H1 (cell line): ENCODE results near the gene CCDC192. TPM values are rescaled to one million over a fixed set of nuclear protein-coding genes. Genes with fewer than 3 reads are reported as not detected.

ENCODE experiments used
- CTCF ChIA-PET: fragments of 300-600 bp; sonication (Branson Sonifier 250); formaldehyde crosslinking; loops from one replicate; lab custom pipeline; 2021; ENCODE audit not compliant: partially characterized antibody; lab: Charles Lee
- POLR2A ChIA-PET: fragments of 300-600 bp; sonication (Branson Sonifier 250); formaldehyde crosslinking; loops from one replicate; lab custom pipeline; 2021; ENCODE audit warnings: inconsistent platforms; ENCODE audit not compliant: partially characterized antibody; lab: Charles Lee
- DNase-seq, 2 experiments: peaks; one replicate each; pipeline versions ENCODE4 v3.0.0 to v3.0.0-alpha.2; 2010 to 2022; ENCODE audit warnings: low spot score in 2 of 2, low read depth in 1 of 2, mixed read lengths in 1 of 2
- FAIRE-seq: peaks from 2 replicates; lab custom pipeline; 2011; peaks lifted over from hg19 to GRCh38; lab: Jason Lieb, UNC
- H2AFZ ChIP-seq: 2 replicates; pipeline ENCODE4 v1.8.1; 2012; ENCODE audit warnings: low read length, inconsistent platforms
- H2AK5ac ChIP-seq: 2 replicates; pipeline ENCODE4 v1.6.1; 2013; ENCODE audit warnings: low read depth, low read length
- H2BK120ac ChIP-seq: replicated peaks from 2 replicates; pipeline ENCODE3; 2013; ENCODE audit warnings: low read depth, low read length, inconsistent platforms
- H2BK12ac ChIP-seq: 2 replicates; pipeline ENCODE4 v1.6.1; 2013; ENCODE audit warnings: low read depth, low read length
- H2BK15ac ChIP-seq: 2 replicates; pipeline ENCODE4 v1.6.1; 2013; ENCODE audit warnings: low read length
- H2BK20ac ChIP-seq: 2 replicates; pipeline ENCODE4 v1.6.1; 2013; ENCODE audit warnings: low read length
- H2BK5ac ChIP-seq: 2 replicates; pipeline ENCODE4 v1.6.1; 2013; ENCODE audit warnings: low read depth, low read length
- H3K14ac ChIP-seq: 2 replicates; pipeline ENCODE4 v1.6.1; 2013; ENCODE audit warnings: inconsistent platforms; ENCODE audit not compliant: insufficient read length
- H3K18ac ChIP-seq: 2 replicates; pipeline ENCODE4 v1.6.1; 2013; ENCODE audit warnings: low read length; ENCODE audit errors: extremely low read depth
- H3K23ac ChIP-seq: 2 replicates; pipeline ENCODE4 v1.6.1; 2013; ENCODE audit warnings: inconsistent platforms; ENCODE audit not compliant: insufficient read length
- H3K23me2 ChIP-seq: 2 replicates; pipeline ENCODE4 v1.6.1; 2013; ENCODE audit warnings: low read depth, low read length
- H3K27ac ChIP-seq: 2 replicates; pipeline ENCODE4 v1.6.1; 2011; ENCODE audit warnings: low read depth, low read length, inconsistent platforms
- H3K27me3 ChIP-seq, 4 experiments: replicated peaks in 1 of 4; 1 replicate in 1 of 4; 2 replicates in 3 of 4; pipeline versions ENCODE4 v1.6.1 to v1.8.1; 2011 to 2013; ENCODE audit warnings: low read length in 3 of 4, mild to moderate bottlenecking in 3 of 4, inconsistent platforms in 2 of 4, mixed read lengths in 2 of 4, moderate library complexity in 1 of 4; ENCODE audit not compliant: control insufficient read depth in 3 of 4, insufficient read depth in 3 of 4; ENCODE audit errors: extremely low read depth in 1 of 4
- H3K36me3 ChIP-seq, 4 experiments: 2 replicates each; pipeline versions ENCODE4 v1.6.1 to v1.8.1; 2011 to 2013; ENCODE audit warnings: mild to moderate bottlenecking in 4 of 4, low read length in 3 of 4, moderate library complexity in 2 of 4, control low read depth in 1 of 4, inconsistent platforms in 1 of 4; ENCODE audit not compliant: insufficient read depth in 4 of 4, control insufficient read depth in 2 of 4
- H3K4ac ChIP-seq: replicated peaks from 2 replicates; pipeline ENCODE3; 2013; ENCODE audit warnings: low read length, low read depth, mixed read lengths, inconsistent platforms; ENCODE audit not compliant: insufficient read length
- H3K4me1 ChIP-seq, 4 experiments: replicated peaks in 1 of 4; 1 replicate in 1 of 4; 2 replicates in 3 of 4; pipeline versions ENCODE4 v1.6.1 to v1.8.1; 2011 to 2013; ENCODE audit warnings: low read length in 3 of 4, inconsistent platforms in 2 of 4, mixed read lengths in 1 of 4; ENCODE audit not compliant: insufficient read depth in 4 of 4, control insufficient read depth in 3 of 4
- H3K4me2 ChIP-seq, 2 experiments: 2 replicates each; pipeline versions ENCODE4 v1.6.1 to v1.8.1; 2011 to 2013; ENCODE audit warnings: low read depth in 2 of 2, low read length in 2 of 2, control low read depth in 1 of 2, inconsistent platforms in 1 of 2, mild to moderate bottlenecking in 1 of 2; ENCODE audit not compliant: insufficient read depth in 1 of 2
- H3K4me3 ChIP-seq, 4 experiments: fragments of 200-600, 300-600 bp in 1 of 4; sonication (generic), shearing (Covaris generic), sonication (Bioruptor Twin) in 1 of 4; 2 replicates each; pipeline versions ENCODE4 v1.5.1 to v1.8.1; 2011 to 2016; ENCODE audit warnings: low read length in 4 of 4, low read depth in 3 of 4, control low read depth in 2 of 4, inconsistent platforms in 2 of 4, mild to moderate bottlenecking in 2 of 4, mixed read lengths in 1 of 4, moderate library complexity in 1 of 4; ENCODE audit not compliant: insufficient read depth in 2 of 4; ENCODE audit errors: extremely low read depth in 1 of 4
- H3K56ac ChIP-seq: replicated peaks from 2 replicates; pipeline ENCODE3; 2013; ENCODE audit warnings: low read depth, mild to moderate bottlenecking, mixed read lengths, low read length, inconsistent platforms; ENCODE audit not compliant: insufficient read length
- H3K79me1 ChIP-seq: 2 replicates; pipeline ENCODE4 v1.6.1; 2013; ENCODE audit warnings: low read depth, low read length, control low read depth
- H3K79me2 ChIP-seq, 2 experiments: 2 replicates each; pipeline versions ENCODE4 v1.6.1 to v1.8.1; 2012 to 2013; ENCODE audit warnings: low read length in 2 of 2, mild to moderate bottlenecking in 2 of 2, inconsistent platforms in 1 of 2; ENCODE audit not compliant: insufficient read depth in 2 of 2, control insufficient read depth in 1 of 2
- H3K9ac ChIP-seq, 4 experiments: replicated peaks in 1 of 4; 1 replicate in 1 of 4; 2 replicates in 3 of 4; pipeline versions ENCODE4 v1.6.1 to v1.8.1; 2011 to 2013; ENCODE audit warnings: low read depth in 3 of 4, low read length in 3 of 4, control low read depth in 2 of 4, mild to moderate bottlenecking in 2 of 4, moderate library complexity in 2 of 4, inconsistent platforms in 1 of 4; ENCODE audit errors: extremely low read depth in 1 of 4
- H3K9me3 ChIP-seq, 2 experiments: 2 replicates each; pipeline versions ENCODE4 v1.6.1 to v1.8.1; 2012 to 2013; ENCODE audit warnings: mild to moderate bottlenecking in 2 of 2, moderate library complexity in 2 of 2, control low read depth in 1 of 2, inconsistent platforms in 1 of 2, low read depth in 1 of 2, low read length in 1 of 2, mixed read lengths in 1 of 2; ENCODE audit not compliant: insufficient read depth in 2 of 2
- H4K20me1 ChIP-seq, 2 experiments: replicated peaks in 1 of 2; 2 replicates each; pipeline versions ENCODE3 to v1.8.1; 2011 to 2013; ENCODE audit warnings: inconsistent platforms in 2 of 2, low read length in 2 of 2, mild to moderate bottlenecking in 1 of 2; ENCODE audit not compliant: insufficient read depth in 2 of 2, control insufficient read depth in 1 of 2
- H4K5ac ChIP-seq: 2 replicates; pipeline ENCODE4 v1.6.1; 2013; ENCODE audit warnings: low read length, low read depth, mixed read lengths, inconsistent platforms; ENCODE audit not compliant: insufficient read length
- H4K8ac ChIP-seq: 2 replicates; pipeline ENCODE4 v1.8.0; 2013; ENCODE audit warnings: mild to moderate bottlenecking, moderate library complexity, low read length, inconsistent platforms; ENCODE audit not compliant: insufficient read depth; ENCODE audit errors: extremely low read depth
- H4K91ac ChIP-seq: replicated peaks from 2 replicates; pipeline ENCODE3; 2013; ENCODE audit warnings: low read length, mixed read lengths, inconsistent platforms; ENCODE audit not compliant: insufficient read length
- BRCA1 ChIP-seq: IDR thresholded peaks from 2 replicates; pipeline ENCODE4 v1.6.1; 2012; ENCODE audit warnings: low read depth, low read length, improper control_type of control experiment
- CTBP2 ChIP-seq: IDR thresholded peaks from 2 replicates; pipeline ENCODE4 v1.7.0; 2011; ENCODE audit warnings: borderline replicate concordance, mild to moderate bottlenecking, moderate library complexity, mixed read lengths, low read length; ENCODE audit not compliant: insufficient read depth, insufficient read length
- E2F6 ChIP-seq: IDR thresholded peaks from 2 replicates; pipeline ENCODE4 v1.6.1; 2012; ENCODE audit warnings: inconsistent platforms
- EP300 ChIP-seq, 2 experiments: IDR thresholded peaks; 1 replicate in 1 of 2; 2 replicates in 1 of 2; pipeline ENCODE4 v1.6.1; 2011 to 2012; ENCODE audit warnings: low read depth in 2 of 2, low read length in 2 of 2, mild to moderate bottlenecking in 2 of 2, borderline replicate concordance in 1 of 2, inconsistent platforms in 1 of 2, moderate library complexity in 1 of 2
- POLR2A ChIP-seq, 2 experiments: IDR thresholded peaks; 1 replicate in 1 of 2; 2 replicates in 1 of 2; pipeline ENCODE4 v1.6.1; 2011; ENCODE audit warnings: low read depth in 2 of 2, low read length in 2 of 2, mild to moderate bottlenecking in 2 of 2; ENCODE audit errors: control extremely low read depth in 1 of 2
- POLR2AphosphoS5 ChIP-seq: IDR thresholded peaks from 2 replicates; pipeline ENCODE4 v1.6.1; 2011; ENCODE audit warnings: low read depth, low read length
- RBBP5 ChIP-seq: IDR thresholded peaks from 2 replicates; pipeline ENCODE4 v1.7.1; 2012; ENCODE audit warnings: low read depth, mild to moderate bottlenecking, inconsistent platforms, low read length, moderate library complexity, borderline replicate concordance
- RXRA ChIP-seq: IDR thresholded peaks from 2 replicates; pipeline ENCODE4 v1.6.1; 2011; ENCODE audit warnings: low read depth, mild to moderate bottlenecking, low read length, moderate library complexity; ENCODE audit not compliant: insufficient read depth
- SIRT6 ChIP-seq: IDR thresholded peaks from one replicate; pipeline ENCODE4 v1.7.1; 2012; ENCODE audit warnings: low read length, inconsistent platforms
- SIX5 ChIP-seq: IDR thresholded peaks from 2 replicates; pipeline ENCODE4 v1.6.1; 2011; ENCODE audit warnings: mild to moderate bottlenecking, low read depth, low read length
- TAF1 ChIP-seq: IDR thresholded peaks from 2 replicates; pipeline ENCODE4 v1.6.1; 2011; ENCODE audit warnings: mild to moderate bottlenecking, low read depth, low read length
- TBP ChIP-seq: IDR thresholded peaks from 2 replicates; pipeline ENCODE4 v1.6.1; 2011; ENCODE audit warnings: low read depth, low read length, improper control_type of control experiment
- WGBS, 2 experiments: shearing (Covaris generic) in 1 of 2; methylation state at CpG; one replicate each; pipeline versions ENCODE4 v1.1.6 to v1.1.7; 2013 to 2015; ENCODE audit warnings: low lambda C conversion rate in 2 of 2, mixed read lengths in 2 of 2, inconsistent platforms in 1 of 2, low coverage in 1 of 2, missing lambda C conversion rate in 1 of 2; ENCODE audit not compliant: insufficient replicate concordance in 2 of 2, insufficient coverage in 1 of 2, insufficient read length in 1 of 2; ENCODE audit errors: extremely low coverage in 1 of 2, missing lambda C conversion rate in 1 of 2; 5-methylcytosine and 5-hydroxymethylcytosine counted together
- polyA plus RNA-seq, 7 experiments: library from polyadenylated mRNA; depleted of rRNA in 3 of 7; stranded (reverse) in 5 of 7; unstranded in 2 of 7; fragments of >200 nt in 5 of 7; fragments of 200-250 nt in 2 of 7; gene quantifications; 1 replicate in 5 of 7; 2 replicates in 1 of 7; 4 replicates in 1 of 7; pipeline versions ENCODE4 v1.2.1 to v1.2.3, GENCODE V29; 2011 to 2013; ENCODE audit warnings: missing spikeins in 2 of 7, mixed read lengths in 2 of 7
- total RNA-seq: library from RNA; stranded (reverse); fragmentation: NEBNext Ultra II Directional; extraction: Animal tissue kit (Norgen Biotek cat#: 25700); gene quantifications from 2 replicates; pipeline ENCODE4 v1.2.1, GENCODE V29; 2021

Gene CCDC192
- total and polyA plus RNA-seq, 2 of the 8 experiments (the other 6 are each of a cell fraction or from before 2014, with no cell fraction given), result 0.61 TPM; not detected in 1

DNA sequence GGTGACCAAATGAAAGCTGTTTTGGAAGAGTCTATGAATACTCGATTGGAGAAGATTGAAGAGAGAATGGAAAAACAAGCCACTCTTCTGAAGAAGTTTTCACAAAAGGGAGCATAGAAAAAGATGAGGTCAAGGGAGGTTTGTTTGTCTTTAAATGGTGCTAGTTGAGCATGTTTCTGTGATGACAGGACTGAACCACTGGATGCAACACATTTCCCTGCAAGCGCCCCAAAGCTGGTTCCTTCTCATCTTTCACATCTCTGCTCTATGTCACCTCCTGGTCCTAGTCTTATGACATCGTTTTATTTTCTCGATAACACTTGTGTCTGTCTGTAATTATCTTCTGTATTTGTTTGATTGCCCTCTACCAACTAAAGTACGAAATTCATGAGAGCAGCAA, 3.8 kb upstream of the CCDC192 start:
- H3K4me3 ChIP-seq, result no peak overlapping the region
- TF ChIP-seq BRCA1 (no peak), SIX5 (no peak), RBBP5 (no peak), SIRT6 (no peak), TBP (no peak), EP300 (IDR thresholded peaks at IDR 0.05; ENCODE audit: borderline replicate concordance in 1 of 2, low read depth in 2 of 2, low read length in 2 of 2) (no peak), RXRA (no peak), POLR2AphosphoS5 (no peak), CTBP2 (no peak), POLR2A (IDR thresholded peaks at IDR 0.05; ENCODE audit: control extremely low read depth in 1 of 2, low read depth in 2 of 2, low read length in 2 of 2) (no peak), E2F6 (no peak), TAF1 (no peak)
- H3K79me2 ChIP-seq, result no peaks in the 10 kb centered on the region
- CTCF ChIA-PET, result interaction anchor here (0.7 kb wide), 1 partner anchor 220 kb away, joined by 3 read pairs; no protein-coding TSS in a partner anchor
- H4K91ac ChIP-seq, result no peak overlapping the region
- no peak overlapping the region for H4K5ac ChIP-seq
- H2BK15ac ChIP-seq, result no peak overlapping the region
- H3K27me3 ChIP-seq, result no peaks in the 10 kb centered on the region
- no peaks in the 10 kb centered on the region for H3K36me3 ChIP-seq
- no peak overlapping the region for H2BK20ac ChIP-seq
- no peak overlapping the region for H4K8ac ChIP-seq
- H4K20me1 ChIP-seq, result no peaks in the 10 kb centered on the region
- no peak overlapping the region for H3K27ac ChIP-seq
- DNase-seq (no peak), FAIRE-seq (no peak)
- no peak overlapping the region for H3K14ac ChIP-seq
- H2AK5ac ChIP-seq, result no peak overlapping the region
- H3K79me1 ChIP-seq, result no peaks in the 10 kb centered on the region
- no peak overlapping the region for H2BK5ac ChIP-seq
- H3K56ac ChIP-seq, result no peak overlapping the region
- no peaks in the 10 kb centered on the region for H3K4me1 ChIP-seq
- no peak overlapping the region for H2BK120ac ChIP-seq
- WGBS, 2 experiments, result 89% methylated on average over 5 of the region's 5 CpGs; no CpG with 5 or more reads in 1 of the 2 experiments
- no peak overlapping the region for H3K9ac ChIP-seq
- H3K4ac ChIP-seq, result no peak overlapping the region
- POLR2A ChIA-PET, result no interaction called here
- H2BK12ac ChIP-seq, result no peak overlapping the region
- H3K9me3 ChIP-seq, result no peaks in the 10 kb centered on the region
- H3K23me2 ChIP-seq, result no peaks in the 10 kb centered on the region; the same call in 1 of the 2 replicates
- no peak overlapping the region for H2AFZ ChIP-seq
- no peak overlapping the region for H3K4me2 ChIP-seq
- H3K18ac ChIP-seq, result no peak overlapping the region
- H3K23ac ChIP-seq, result no peak overlapping the region
